Measurements from ENCODE around the gene LYPD3.

The LYPD3 gene

DNA sequence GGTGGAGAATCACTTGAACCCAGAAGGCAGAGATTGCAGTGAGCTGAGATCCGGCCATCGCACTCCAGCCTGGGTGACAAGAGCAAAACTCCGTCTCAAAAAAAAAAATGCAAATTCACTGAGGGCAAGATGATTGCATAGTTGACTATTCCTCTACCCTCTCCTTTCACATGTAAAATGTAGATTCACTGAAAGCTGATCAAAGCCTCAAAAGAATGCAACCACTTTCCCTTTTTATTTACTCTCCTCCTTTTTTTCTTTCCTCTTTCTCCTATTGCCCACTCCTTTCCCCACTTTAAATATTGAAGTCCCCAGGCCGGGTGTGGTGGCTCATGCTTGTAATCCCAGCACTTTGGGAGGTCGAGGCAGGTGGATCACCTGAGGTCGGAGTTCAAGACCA, 44.5 kb downstream of the LYPD3 start:
- TF ChIP-seq L3MBTL2 (conservative IDR thresholded peaks at IDR 0.05) (no peak), ELF4 (IDR thresholded peaks at IDR 0.05) (no peak), FOXA1 (IDR thresholded peaks at IDR 0.05) (no peak), SP1 (IDR thresholded peaks at IDR 0.05) (no peak), FOXM1 (IDR thresholded peaks at IDR 0.05; ENCODE audit: borderline replicate concordance) (no peak)
- TF ChIP-seq, protein P1, sequence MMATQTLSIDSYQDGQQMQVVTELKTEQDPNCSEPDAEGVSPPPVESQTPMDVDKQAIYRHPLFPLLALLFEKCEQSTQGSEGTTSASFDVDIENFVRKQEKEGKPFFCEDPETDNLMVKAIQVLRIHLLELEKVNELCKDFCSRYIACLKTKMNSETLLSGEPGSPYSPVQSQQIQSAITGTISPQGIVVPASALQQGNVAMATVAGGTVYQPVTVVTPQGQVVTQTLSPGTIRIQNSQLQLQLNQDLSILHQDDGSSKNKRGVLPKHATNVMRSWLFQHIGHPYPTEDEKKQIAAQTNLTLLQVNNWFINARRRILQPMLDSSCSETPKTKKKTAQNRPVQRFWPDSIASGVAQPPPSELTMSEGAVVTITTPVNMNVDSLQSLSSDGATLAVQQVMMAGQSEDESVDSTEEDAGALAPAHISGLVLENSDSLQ (IDR thresholded peaks at IDR 0.05) = no peak
- DNase-seq (ENCODE audit: extremely low spot score) = no peak
- ChIA-PET CTCF (interaction anchor here (0.7 kb wide), 1 partner anchor 323 kb away, joined by 6 read pairs; no protein-coding TSS in a partner anchor), POLR2A (no interaction called here)

DNA sequence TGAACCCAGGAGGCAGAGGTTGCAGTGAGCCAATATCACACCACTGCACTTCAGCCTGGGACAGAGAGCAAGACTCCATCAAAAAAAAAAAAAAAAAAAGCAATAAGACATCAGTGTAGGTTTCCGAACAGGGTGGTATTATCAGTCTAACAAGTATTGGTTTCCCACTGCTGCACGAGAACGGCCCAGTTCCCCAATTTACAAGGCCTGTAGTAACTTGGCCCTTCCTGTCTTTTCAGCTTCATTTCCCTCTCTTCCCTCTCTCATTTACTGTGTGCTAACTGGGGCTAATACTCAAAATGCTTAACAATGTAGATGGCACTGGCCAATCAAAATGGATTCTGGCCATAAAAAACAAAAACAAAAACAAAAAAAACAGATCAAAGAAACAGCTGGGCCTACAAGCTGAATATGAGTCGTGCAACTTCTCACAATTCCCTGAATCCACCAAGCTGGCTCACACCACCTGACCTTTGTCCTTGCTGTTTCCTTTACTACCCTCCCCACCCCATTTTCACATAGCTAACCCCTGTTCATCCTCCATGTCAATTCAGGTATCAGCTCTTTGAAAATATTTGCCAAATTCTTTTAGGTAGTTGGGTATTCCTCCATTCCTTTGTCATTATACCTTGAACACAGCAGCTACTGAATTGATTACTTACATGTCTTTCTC, 48.3 kb downstream of the LYPD3 start:
- CTCF ChIA-PET = interaction anchor here (1.6 kb wide), 1 partner anchor 15 kb away, joined by 4 read pairs; no protein-coding TSS in a partner anchor

DNA sequence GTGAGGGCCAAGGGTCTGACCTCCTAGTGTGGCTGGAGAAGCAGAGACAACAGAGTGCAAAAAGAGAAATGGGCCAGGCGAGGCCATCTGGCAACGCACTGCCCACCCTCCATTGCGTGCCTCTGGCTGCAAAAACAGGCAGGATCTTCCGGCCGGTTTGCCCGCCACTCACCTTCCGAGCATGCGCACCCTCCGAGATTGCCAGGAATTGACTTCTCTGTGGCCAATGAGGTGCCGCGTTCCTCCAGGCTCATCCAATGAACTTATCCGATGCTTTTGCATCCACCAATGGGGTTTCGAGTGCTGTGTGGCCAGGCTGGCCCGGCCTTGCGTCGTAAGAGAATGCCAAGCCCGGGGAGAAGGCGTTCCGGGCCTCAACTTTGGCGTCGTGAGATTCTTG, 50.9 kb downstream of the LYPD3 start, which contains the start of gene TEX101:
TSS of gene TEX101 (plus strand) at position 337 of the 400 bp plus-strand sequence. CDS start 1,030 bp downstream, outside the sequence.
- ChIA-PET CTCF (no interaction called here), POLR2A (no interaction called here)
- no peak for DNase-seq (ENCODE audit: extremely low spot score)
- no peak for TF ChIP-seq HDGF (IDR thresholded peaks at IDR 0.05; ENCODE audit: borderline replicate concordance)
- TF ChIP-seq CTBP1 (IDR thresholded peaks at IDR 0.05; ENCODE audit: borderline replicate concordance) = no peak
- TF ChIP-seq FOXA1 (IDR thresholded peaks at IDR 0.05) = no peak
- no peak for TF ChIP-seq FOXK2 (IDR thresholded peaks at IDR 0.05)
- TF ChIP-seq TARDBP (IDR thresholded peaks at IDR 0.05) = no peak
- no peak for TF ChIP-seq BHLHE40 (IDR thresholded peaks at IDR 0.05; ENCODE audit: borderline replicate concordance)
- TF ChIP-seq ARNT (IDR thresholded peaks at IDR 0.05) = no peak
- TF ChIP-seq NFRKB (IDR thresholded peaks at IDR 0.05) = no peak
- TF ChIP-seq SP1 (IDR thresholded peaks at IDR 0.05) = no peak
- TF ChIP-seq, protein P1 (IDR thresholded peaks at IDR 0.05) = no peak
- TF ChIP-seq FOXM1 (IDR thresholded peaks at IDR 0.05; ENCODE audit: borderline replicate concordance) = no peak
- no peak for TF ChIP-seq L3MBTL2 (conservative IDR thresholded peaks at IDR 0.05)

More for the DNA sequence above, 48.3 kb downstream of the LYPD3 start:
- TF ChIP-seq TARDBP (IDR thresholded peaks at IDR 0.05) (no peak), ELF4 (IDR thresholded peaks at IDR 0.05) (no peak), HDGF (IDR thresholded peaks at IDR 0.05; ENCODE audit: borderline replicate concordance) (no peak), FOXM1 (IDR thresholded peaks at IDR 0.05; ENCODE audit: borderline replicate concordance) (no peak), LEF1 (IDR thresholded peaks at IDR 0.05; ENCODE audit: borderline replicate concordance) (no peak), ARNT (IDR thresholded peaks at IDR 0.05) (no peak), BHLHE40 (IDR thresholded peaks at IDR 0.05; ENCODE audit: borderline replicate concordance) (no peak), NFRKB (IDR thresholded peaks at IDR 0.05) (no peak), FOXK2 (IDR thresholded peaks at IDR 0.05) (no peak), SP1 (IDR thresholded peaks at IDR 0.05) (no peak), FOXA1 (IDR thresholded peaks at IDR 0.05) (no peak), ZNF384 (IDR thresholded peaks at IDR 0.05) (no peak), SUZ12 (IDR thresholded peaks at IDR 0.05) (no peak)
- TF ChIP-seq, protein P1 (IDR thresholded peaks at IDR 0.05) = no peak
- POLR2A ChIA-PET = no interaction called here
- DNase-seq (ENCODE audit: extremely low spot score) = no peak

DNA sequence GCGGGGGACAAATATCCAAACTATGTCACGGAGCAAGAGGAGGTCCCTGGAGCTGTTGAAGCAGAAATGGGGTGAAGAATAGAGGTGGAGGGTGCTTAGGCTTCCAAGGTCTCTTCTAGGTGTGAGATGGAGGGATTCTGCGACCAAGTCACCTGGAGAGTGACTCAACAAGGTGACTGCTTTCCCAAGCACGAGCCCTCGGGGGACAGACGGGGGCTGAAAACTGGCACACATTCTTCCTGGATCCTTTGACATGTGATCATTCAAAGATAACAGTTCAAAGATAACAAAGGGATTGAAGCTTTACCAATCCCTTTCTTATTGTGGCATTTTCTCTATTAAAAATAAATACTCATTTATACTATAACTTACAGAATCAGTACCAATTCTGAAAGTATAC, 53.0 kb downstream of the LYPD3 start:
- POLR2A ChIA-PET = no interaction called here
- CTCF ChIA-PET = no interaction called here
- DNase-seq (ENCODE audit: extremely low spot score) = no peak
- TF ChIP-seq ZNF384 (IDR thresholded peaks at IDR 0.05) (no peak), FOXA1 (IDR thresholded peaks at IDR 0.05) (no peak), TARDBP (IDR thresholded peaks at IDR 0.05) (no peak), SUZ12 (IDR thresholded peaks at IDR 0.05) (no peak), FOXM1 (IDR thresholded peaks at IDR 0.05; ENCODE audit: borderline replicate concordance) (no peak), SP1 (IDR thresholded peaks at IDR 0.05) (no peak), ARNT (IDR thresholded peaks at IDR 0.05) (no peak), ELF4 (IDR thresholded peaks at IDR 0.05) (no peak), HDGF (IDR thresholded peaks at IDR 0.05; ENCODE audit: borderline replicate concordance) (no peak), L3MBTL2 (conservative IDR thresholded peaks at IDR 0.05) (no peak), LEF1 (IDR thresholded peaks at IDR 0.05; ENCODE audit: borderline replicate concordance) (no peak), BHLHE40 (IDR thresholded peaks at IDR 0.05; ENCODE audit: borderline replicate concordance) (no peak), FOXK2 (IDR thresholded peaks at IDR 0.05) (no peak), NFRKB (IDR thresholded peaks at IDR 0.05) (no peak), CTBP1 (IDR thresholded peaks at IDR 0.05; ENCODE audit: borderline replicate concordance) (no peak)
- TF ChIP-seq, protein P1 (IDR thresholded peaks at IDR 0.05) = no peak

Data from HEK293T (cell line).